HG03066 (cell line): ENCODE data around the gene COPZ2.
"Not testable (repeated sequence)": the region's sequence is repeated elsewhere in the genome, so short reads cannot be mapped to it uniquely, and the experiment has no call there.

Experiments used
- ATAC-seq: cut with Tn5 transposase; IDR thresholded peaks from one replicate; pipeline ENCODE4 v1.9.1; 2021; ENCODE audit warnings: low read depth; ENCODE audit not compliant: unreplicated experiment

The COPZ2 gene

GRCh38 chr17:48011405-48012150, 26.0 kb downstream of the COPZ2 start:
- ATAC-seq = no peak

GRCh38 chr17:48010193-48010592, 27.4 kb downstream of the COPZ2 start:
- ATAC-seq = no peak

DNA sequence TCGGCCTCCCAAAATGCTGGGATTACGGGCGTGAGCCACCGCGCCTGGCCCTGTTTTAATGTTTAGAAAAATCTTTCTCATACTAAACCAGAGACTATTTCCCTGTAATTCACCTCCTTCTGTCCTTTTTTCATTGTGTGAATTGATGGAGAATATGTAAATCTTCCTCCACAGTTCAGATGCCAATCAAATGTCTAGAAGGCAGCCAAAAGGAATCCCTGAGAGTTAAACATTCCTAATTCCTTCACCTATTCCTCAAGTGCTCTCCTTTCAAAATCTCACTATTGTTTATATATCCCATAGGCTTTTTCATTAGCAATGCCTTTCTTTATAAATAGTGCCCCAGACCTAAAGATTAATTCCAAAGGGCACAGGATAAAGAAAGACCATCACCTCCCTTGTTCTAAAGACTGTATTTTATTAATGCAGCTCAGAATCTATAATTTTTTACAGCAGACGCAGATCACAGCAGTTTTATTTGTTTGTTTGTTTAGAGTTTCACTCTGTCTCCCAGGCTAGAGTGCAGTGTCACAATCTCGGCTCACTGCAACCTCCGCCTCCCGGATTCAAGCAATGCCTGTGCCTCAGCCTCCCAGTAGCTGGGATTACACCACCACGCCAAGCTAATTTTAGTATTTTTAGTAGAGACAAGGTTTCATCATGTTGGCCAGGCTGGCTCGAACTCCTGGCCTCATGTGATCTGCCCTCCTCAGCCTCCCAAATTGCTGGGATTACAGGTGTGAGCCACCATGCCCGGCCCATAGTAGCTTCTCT, 30.5 kb downstream of the COPZ2 start:
- ATAC-seq = no peak

- ATAC-seq = no peak
Measured at GRCh38 chr17:48004983-48005382, 32.6 kb downstream of the COPZ2 start.

DNA sequence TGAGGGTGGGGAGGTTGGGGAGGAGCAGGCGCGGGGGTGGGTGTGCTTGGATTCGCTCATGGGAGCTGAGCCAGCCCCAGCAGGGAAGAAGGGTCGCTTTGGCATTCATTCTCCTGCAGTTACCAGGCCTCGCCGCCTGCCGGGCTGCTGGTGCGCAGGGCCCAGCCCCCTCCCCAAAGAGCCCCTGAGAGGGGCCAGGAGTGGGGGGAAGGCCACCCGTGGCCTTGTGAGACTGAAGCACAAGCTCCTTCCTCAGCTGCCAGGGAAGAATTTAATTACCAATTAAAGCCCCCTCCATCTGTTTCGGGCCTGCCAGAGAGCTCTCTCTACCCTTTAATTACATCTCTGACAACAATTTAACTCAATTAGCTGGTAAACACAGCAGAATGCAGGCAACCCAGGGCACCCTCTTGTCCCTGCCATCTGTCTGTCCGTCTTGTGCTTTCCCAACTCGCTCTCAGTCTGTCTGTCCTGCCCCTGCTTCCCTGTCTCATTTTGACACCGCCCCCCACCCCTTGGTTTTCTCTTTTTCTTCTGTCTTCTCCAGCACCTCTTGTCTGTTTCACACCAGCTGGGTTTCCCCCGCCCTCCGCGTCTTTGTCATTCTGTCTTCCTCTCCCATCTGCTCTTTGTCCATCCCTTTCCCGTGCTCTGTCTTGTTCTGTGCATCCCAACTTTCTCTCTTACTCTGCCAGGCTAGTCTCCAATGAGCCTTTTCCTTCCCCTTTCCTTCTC, 34.0 kb downstream of the COPZ2 start:
- ATAC-seq = no peak

GRCh38 chr17:48002916-48003416, 34.6 kb downstream of the COPZ2 start:
- ATAC-seq = no peak

- no peak for ATAC-seq
Measured at GRCh38 chr17:48002266-48002915, 35.2 kb downstream of the COPZ2 start.

DNA sequence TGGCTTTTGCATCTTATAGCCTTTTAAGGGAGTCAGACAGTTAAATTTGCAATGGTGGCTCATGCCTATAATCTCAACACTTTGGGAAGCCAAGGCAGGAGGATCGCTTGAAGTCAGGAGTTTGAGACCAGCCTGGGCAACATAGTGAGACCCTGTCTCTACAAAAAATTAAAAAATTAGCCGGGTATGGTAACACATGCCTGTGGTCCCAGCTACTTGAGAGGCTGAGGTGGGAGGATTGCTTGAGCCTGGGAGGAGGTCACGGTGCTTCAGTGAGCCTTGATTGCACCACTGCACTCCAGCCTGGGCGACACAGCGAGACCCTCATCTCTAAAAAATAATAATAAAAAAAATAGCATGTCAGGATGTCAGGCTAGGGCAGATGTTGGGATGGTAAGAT, 35.9 kb downstream of the COPZ2 start:
- ATAC-seq = not testable (repeated sequence)

GRCh38 chr17:48001197-48001596, 36.4 kb downstream of the COPZ2 start:
- no peak for ATAC-seq

GRCh38 chr17:47999582-47999981, 38.0 kb downstream of the COPZ2 start:
- no peak for ATAC-seq

GRCh38 chr17:47998044-47998443, 39.6 kb downstream of the COPZ2 start:
- no peak for ATAC-seq

GRCh38 chr17:47997586-47997985, 40.0 kb downstream of the COPZ2 start:
- ATAC-seq = no peak

- no peak for ATAC-seq
Measured at GRCh38 chr17:47996201-47996600, 41.4 kb downstream of the COPZ2 start.

DNA sequence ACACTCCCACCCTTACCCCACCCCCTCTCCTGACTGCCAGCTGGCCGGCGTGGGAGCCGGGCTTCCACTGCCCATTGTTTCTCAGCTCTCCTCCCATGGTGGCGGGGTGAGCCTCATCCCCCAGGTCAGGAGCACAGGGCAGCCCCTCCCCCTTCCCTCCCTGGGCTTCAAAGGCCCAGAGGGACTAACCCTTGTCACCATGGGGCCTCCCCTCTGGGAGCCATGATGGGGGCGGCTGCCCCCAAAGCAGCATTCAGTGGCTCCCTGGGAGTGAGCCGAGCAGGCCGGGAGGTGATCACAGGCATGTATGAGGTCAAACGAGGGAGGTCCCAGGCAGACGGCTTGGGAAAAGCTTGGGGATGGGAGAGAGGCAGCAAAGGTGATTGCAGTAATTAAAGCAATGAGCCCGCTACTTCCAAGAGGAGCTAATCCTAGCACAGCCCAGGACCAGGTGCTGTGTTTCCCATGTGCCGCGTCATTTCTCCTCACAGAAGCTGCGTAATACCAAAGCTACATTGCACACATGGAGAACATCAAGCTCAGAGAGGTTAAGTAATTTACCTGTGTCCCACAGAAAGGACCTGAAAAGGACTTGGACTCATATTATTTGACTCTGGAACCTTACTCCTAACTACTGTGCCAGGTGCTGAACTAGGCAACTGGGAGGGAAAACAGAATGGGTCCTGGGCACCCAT, 42.2 kb downstream of the COPZ2 start:
- ATAC-seq = no peak

GRCh38 chr17:47994724-47995123, 42.9 kb downstream of the COPZ2 start:
- ATAC-seq = no peak

GRCh38 chr17:47993964-47994363, 43.6 kb downstream of the COPZ2 start:
- ATAC-seq = no peak

DNA sequence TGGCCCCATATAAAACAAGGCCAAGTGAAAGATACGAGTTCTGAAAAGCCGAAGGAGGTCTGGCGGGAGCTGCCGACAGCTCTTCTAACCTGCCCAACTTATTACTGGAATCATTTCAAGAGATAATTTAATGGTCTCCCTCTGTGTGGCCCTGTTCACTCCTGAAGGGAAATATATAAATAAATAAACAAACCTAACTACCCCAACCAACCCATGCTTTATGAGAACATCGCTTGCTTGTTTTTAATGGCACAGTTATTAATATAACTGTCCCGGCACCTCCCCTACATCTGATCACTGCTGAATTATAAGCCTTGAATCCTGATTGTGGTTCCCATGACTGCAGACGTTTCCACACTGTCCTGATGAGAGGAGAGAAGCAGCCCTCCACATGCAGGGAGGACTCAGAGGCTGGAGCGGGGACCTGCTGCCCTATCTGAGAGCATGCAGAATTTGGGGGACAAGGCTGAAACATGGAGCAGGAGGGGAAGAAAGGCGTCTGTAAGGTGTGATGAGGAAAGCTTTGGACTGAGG, 44.5 kb downstream of the COPZ2 start:
- no peak for ATAC-seq

GRCh38 chr17:47992216-47992615, 45.4 kb downstream of the COPZ2 start:
- no peak for ATAC-seq

- ATAC-seq = no peak
Measured at GRCh38 chr17:47990962-47991731, 46.5 kb downstream of the COPZ2 start.
